Measurements from ENCODE around the gene LMBRD2. TPM values are rescaled to one million over a fixed set of nuclear protein-coding genes. Genes with fewer than 3 reads are reported as not detected.

Gene LMBRD2
- total RNA-seq, 1 donor from 2014 or later, result 7.7 TPM

DNA sequence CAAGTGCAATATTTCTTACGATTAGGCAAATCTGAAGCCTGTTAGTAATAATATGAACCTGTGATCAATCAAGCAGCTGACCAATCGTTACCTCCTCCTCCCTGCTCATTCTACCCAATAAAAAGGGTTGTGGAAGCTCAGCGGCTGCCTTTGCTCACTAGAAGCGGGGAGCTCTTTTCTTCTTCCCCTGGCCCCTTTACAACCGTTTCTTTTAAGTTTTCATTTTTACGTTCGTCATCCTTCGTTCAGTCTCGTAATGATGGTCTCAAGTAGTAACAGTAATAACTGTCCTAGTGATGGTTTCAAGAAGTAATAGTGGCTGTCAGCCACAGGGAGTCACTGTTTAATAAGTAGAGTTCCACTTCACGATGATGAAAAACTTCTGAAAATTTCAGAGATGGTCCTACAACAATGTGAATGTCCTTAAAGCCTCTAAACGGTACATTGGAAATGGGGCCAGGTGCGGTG lies 91.2 kb downstream of the LMBRD2 start:
- H3K4me1 Mint-ChIP-seq, result no peaks in the 10 kb centered on the region
- H3K27ac Mint-ChIP-seq (ENCODE audit: unreplicated experiment), result no peak overlapping the region
- H3K27me3 Mint-ChIP-seq (ENCODE audit: low read depth), result peaks cover 16% of the 10 kb centered on the region
- TF ChIP-seq, protein P1, sequence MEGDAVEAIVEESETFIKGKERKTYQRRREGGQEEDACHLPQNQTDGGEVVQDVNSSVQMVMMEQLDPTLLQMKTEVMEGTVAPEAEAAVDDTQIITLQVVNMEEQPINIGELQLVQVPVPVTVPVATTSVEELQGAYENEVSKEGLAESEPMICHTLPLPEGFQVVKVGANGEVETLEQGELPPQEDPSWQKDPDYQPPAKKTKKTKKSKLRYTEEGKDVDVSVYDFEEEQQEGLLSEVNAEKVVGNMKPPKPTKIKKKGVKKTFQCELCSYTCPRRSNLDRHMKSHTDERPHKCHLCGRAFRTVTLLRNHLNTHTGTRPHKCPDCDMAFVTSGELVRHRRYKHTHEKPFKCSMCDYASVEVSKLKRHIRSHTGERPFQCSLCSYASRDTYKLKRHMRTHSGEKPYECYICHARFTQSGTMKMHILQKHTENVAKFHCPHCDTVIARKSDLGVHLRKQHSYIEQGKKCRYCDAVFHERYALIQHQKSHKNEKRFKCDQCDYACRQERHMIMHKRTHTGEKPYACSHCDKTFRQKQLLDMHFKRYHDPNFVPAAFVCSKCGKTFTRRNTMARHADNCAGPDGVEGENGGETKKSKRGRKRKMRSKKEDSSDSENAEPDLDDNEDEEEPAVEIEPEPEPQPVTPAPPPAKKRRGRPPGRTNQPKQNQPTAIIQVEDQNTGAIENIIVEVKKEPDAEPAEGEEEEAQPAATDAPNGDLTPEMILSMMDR (conservative IDR thresholded peaks at IDR 0.05), result peak; percentile 33
- H3K4me3 Mint-ChIP-seq, result no peak overlapping the region
- no peak for DNase-seq (ENCODE audit: low read depth, low spot score)
- no peaks in the 10 kb centered on the region for H3K36me3 Mint-ChIP-seq (ENCODE audit: low read depth)
- H3K9me3 Mint-ChIP-seq, result no peaks in the 10 kb centered on the region

DNA sequence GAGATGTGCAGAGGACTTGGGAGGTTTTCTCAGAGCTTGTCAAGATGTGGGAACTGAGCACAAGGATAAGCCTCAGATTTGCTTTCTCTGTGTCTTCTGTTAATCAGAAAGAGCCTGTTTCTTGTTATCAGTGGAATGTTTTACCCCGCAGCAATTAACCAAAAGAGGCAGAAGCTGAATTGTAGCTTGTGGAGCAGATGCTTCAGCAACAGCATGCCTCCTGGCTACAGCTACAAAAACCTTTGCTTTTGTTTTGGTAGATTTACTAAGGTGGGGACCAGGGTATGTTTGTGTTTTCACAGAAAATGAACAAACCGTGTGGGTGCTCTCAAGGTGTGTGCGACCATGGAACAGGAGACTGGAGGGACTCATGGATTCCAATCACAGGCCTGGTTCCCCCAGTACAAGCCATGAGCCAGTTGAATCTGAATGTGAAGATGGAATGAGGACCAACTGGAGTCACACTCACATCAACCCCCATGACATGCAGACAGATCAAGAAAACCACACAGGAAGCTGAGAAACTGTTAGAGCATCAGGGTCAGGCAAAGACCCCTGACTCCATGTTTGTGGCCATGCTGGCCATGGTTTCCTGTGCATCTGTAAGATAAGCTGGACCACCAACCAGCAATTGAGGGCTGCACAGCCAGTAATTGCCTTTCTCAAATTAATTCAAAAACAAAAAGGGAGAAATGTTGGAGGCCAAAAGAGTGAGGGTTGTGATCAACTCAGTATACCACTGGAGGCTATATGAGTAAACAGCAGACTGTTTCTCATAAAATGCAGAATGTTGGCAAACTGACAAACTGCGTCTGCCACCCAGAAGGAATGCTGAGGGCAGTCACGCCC lies 91.9 kb downstream of the LMBRD2 start:
- no peak for DNase-seq (ENCODE audit: low read depth, low spot score)
- Mint-ChIP-seq H3K4me1 (no peaks in the 10 kb centered on the region), H3K9me3 (no peaks in the 10 kb centered on the region), H3K27ac (ENCODE audit: unreplicated experiment) (no peak overlapping the region), H3K4me3 (no peak overlapping the region), H3K27me3 (ENCODE audit: low read depth) (peaks cover 9% of the 10 kb centered on the region), H3K36me3 (ENCODE audit: low read depth) (no peaks in the 10 kb centered on the region)
- TF ChIP-seq, protein P1 (conservative IDR thresholded peaks at IDR 0.05), result no peak

DNA sequence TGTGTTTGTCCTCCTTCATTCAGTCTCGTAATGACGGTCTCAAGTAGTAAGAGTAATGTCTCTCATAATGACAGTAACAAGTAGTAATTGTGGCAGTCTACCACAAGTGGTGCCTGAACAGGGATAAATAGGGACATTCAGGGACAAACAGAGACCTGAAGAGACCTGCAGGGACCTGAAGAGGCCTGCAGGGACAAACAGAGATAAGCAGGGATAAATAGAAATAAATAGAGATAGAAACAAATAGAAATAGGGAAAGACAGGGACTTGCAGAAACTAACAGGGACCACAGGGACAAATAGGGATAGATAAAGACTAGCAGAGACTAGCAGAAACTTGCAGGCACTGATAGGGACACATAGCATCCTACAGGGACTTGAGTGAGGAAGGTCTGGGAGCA lies 92.9 kb downstream of the LMBRD2 start:
- TF ChIP-seq, protein P1 (conservative IDR thresholded peaks at IDR 0.05), result no peak
- Mint-ChIP-seq H3K9me3 (no peaks in the 10 kb centered on the region), H3K4me3 (no peak overlapping the region), H3K36me3 (ENCODE audit: low read depth) (no peaks in the 10 kb centered on the region), H3K27ac (ENCODE audit: unreplicated experiment) (no peak overlapping the region), H3K27me3 (ENCODE audit: low read depth) (peaks cover 8% of the 10 kb centered on the region), H3K4me1 (no peaks in the 10 kb centered on the region)
- DNase-seq (ENCODE audit: low read depth, low spot score), result no peak

DNA sequence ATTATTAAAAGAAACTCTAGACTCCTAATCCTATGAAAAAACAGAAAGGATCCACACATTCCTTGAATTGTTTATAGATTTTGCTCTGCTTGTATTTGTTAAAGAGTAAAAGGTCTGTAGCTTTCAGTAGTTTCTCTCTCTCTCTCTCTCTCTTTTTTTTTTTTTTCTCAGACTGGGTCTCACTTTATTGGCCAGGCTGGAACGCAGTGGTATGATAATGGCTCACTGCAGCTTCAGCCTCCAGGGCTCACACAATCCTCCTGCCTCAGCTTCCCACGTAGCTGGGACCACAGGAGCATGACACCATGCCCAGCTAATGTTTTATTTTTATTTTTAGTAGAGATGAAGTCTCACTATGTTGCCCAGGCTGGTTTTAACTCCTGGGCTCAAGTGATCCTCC lies 94.3 kb downstream of the LMBRD2 start:
- H3K27me3 Mint-ChIP-seq (ENCODE audit: low read depth), result peaks cover 11% of the 10 kb centered on the region
- no peak overlapping the region for H3K4me3 Mint-ChIP-seq
- no peaks in the 10 kb centered on the region for H3K9me3 Mint-ChIP-seq
- TF ChIP-seq, protein P1 (conservative IDR thresholded peaks at IDR 0.05), result no peak
- no peak for DNase-seq (ENCODE audit: low read depth, low spot score)
- H3K4me1 Mint-ChIP-seq, result no peaks in the 10 kb centered on the region
- H3K27ac Mint-ChIP-seq (ENCODE audit: unreplicated experiment), result no peak overlapping the region
- H3K36me3 Mint-ChIP-seq (ENCODE audit: low read depth), result no peaks in the 10 kb centered on the region

DNA sequence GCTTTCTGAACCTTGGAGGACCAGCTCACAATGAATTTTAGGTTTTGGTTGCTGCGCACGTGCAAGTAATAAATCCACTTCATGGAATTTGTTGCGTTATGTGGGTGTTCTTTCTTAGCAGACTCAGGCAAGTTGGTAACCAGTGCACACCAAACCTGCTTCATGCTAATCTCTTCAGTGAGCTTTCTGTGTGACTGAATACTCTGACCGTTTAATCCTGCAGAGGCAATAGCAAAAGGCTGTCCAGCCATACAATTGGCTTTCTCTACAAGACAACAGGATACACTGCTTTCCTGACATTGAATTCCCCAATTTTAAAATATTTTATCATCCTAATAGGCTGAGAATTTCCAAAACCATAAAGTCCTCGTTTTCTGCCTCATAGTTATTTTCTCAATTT lies 95.3 kb downstream of the LMBRD2 start:
- no peak for DNase-seq (ENCODE audit: low read depth, low spot score)
- Mint-ChIP-seq H3K27ac (ENCODE audit: unreplicated experiment) (no peak overlapping the region), H3K4me3 (no peak overlapping the region), H3K36me3 (ENCODE audit: low read depth) (no peaks in the 10 kb centered on the region), H3K4me1 (no peaks in the 10 kb centered on the region), H3K27me3 (ENCODE audit: low read depth) (peaks cover 16% of the 10 kb centered on the region), H3K9me3 (no peaks in the 10 kb centered on the region)
- TF ChIP-seq, protein P1 (conservative IDR thresholded peaks at IDR 0.05), result no peak
